Activated naive CD8-positive, alpha-beta T cell treated with anti-CD3 and anti-CD28 coated beads for 36 hours (primary cell): ENCODE measurements around the gene PTPRM. TPM values are rescaled to one million over a fixed set of nuclear protein-coding genes. Genes with fewer than 3 reads are reported as not detected.

ENCODE experiments used
- DNase-seq: peaks from one replicate; pipeline ENCODE4 v3.0.0; 2021
- H3K27ac Mint-ChIP-seq: one replicate; pipeline ENCODE4 v1.8.0; 2022; ENCODE audit warnings: mild to moderate bottlenecking, moderate library complexity, mixed read lengths
- H3K27me3 Mint-ChIP-seq: one replicate; pipeline ENCODE4 v1.8.0; 2022; ENCODE audit warnings: mild to moderate bottlenecking, mixed read lengths
- H3K36me3 Mint-ChIP-seq: one replicate; pipeline ENCODE4 v1.8.0; 2021; ENCODE audit warnings: mild to moderate bottlenecking, mixed read lengths
- H3K4me1 Mint-ChIP-seq: one replicate; pipeline ENCODE4 v1.8.0; 2021; ENCODE audit warnings: mixed read lengths
- H3K4me3 Mint-ChIP-seq: one replicate; pipeline ENCODE4 v1.8.0; 2022; ENCODE audit warnings: mild to moderate bottlenecking, moderate library complexity, mixed read lengths
- H3K9me3 Mint-ChIP-seq: one replicate; pipeline ENCODE4 v1.8.0; 2022; ENCODE audit warnings: mixed read lengths
- total RNA-seq, 2 experiments: library from RNA; stranded (reverse); gene quantifications; one replicate each; pipeline ENCODE4 v1.2.3, GENCODE V29; 2021

The PTPRM gene
- total RNA-seq, 2 experiments from 2014 or later = 0.22 to 0.52 TPM

DNA sequence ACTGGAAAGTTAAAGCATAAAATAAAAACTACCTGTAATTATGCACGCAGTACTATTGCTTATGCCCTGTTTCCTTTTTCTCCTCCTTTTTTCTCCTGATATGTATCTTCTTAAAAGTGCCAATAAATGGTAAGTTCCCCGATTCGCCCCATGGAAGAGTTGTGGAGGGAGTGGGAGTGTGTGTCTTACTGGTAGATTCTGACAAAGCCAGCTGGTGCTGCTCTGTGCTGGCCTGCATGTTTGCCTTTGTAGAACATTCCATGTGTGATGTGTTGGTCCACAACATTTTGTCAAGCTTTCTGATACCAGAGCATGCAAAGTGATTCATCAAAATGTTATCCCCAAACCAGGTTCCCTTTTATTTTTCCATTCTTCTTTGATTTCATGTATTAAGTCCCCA is 685.3 kb downstream of the PTPRM start:
- Mint-ChIP-seq H3K4me3 (no peak overlapping the region), H3K4me1 (no peaks in the 10 kb centered on the region), H3K36me3 (no peaks in the 10 kb centered on the region), H3K27me3 (peaks cover 2% of the 10 kb centered on the region), H3K9me3 (no peaks in the 10 kb centered on the region), H3K27ac (no peak overlapping the region)
- no peak for DNase-seq

DNA sequence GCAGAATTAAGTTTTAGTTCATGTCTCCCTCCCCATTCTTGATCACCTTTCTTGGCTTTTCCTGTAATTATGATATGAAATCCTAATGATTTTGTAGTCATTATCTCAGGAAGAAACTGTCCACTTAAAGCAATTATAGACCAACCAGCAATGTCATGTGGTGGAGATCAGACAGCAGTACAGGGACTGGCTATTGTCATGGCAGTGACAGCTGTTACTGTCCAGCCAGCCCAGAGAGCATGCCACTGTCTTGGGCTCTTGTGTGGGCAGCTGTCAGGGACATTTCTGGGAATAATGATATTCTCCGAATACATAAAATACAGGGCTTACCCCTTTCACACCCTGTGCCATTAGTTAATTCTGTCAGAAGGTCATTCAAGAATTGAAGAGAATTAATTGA is 686.8 kb downstream of the PTPRM start:
- no peaks in the 10 kb centered on the region for H3K9me3 Mint-ChIP-seq
- H3K36me3 Mint-ChIP-seq = no peaks in the 10 kb centered on the region
- H3K27me3 Mint-ChIP-seq = no peaks in the 10 kb centered on the region
- H3K4me1 Mint-ChIP-seq = no peaks in the 10 kb centered on the region
- H3K27ac Mint-ChIP-seq = no peak overlapping the region
- no peak overlapping the region for H3K4me3 Mint-ChIP-seq
- DNase-seq = no peak

DNA sequence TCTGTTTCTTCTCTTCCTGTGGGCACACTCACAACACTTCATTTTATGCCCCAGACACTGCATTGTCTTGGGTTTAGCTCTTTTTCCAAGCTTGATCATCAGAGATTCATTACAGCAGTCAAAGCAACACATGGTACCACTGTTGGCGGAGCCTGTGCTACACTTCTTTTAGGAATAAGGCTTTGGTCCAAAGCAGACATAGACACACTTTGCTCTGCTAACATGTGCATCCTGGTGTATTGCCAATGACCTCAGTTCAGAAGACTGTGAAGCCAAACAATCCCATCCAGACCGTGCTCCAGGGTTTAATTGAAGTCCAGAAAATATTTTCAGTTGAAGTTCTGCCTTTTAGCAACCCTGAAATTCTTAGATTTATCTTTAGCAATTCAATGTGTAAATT is 687.5 kb downstream of the PTPRM start:
- Mint-ChIP-seq H3K27me3 (no peaks in the 10 kb centered on the region), H3K27ac (no peak overlapping the region), H3K9me3 (no peaks in the 10 kb centered on the region), H3K36me3 (no peaks in the 10 kb centered on the region), H3K4me3 (no peak overlapping the region), H3K4me1 (no peaks in the 10 kb centered on the region)
- no peak for DNase-seq

DNA sequence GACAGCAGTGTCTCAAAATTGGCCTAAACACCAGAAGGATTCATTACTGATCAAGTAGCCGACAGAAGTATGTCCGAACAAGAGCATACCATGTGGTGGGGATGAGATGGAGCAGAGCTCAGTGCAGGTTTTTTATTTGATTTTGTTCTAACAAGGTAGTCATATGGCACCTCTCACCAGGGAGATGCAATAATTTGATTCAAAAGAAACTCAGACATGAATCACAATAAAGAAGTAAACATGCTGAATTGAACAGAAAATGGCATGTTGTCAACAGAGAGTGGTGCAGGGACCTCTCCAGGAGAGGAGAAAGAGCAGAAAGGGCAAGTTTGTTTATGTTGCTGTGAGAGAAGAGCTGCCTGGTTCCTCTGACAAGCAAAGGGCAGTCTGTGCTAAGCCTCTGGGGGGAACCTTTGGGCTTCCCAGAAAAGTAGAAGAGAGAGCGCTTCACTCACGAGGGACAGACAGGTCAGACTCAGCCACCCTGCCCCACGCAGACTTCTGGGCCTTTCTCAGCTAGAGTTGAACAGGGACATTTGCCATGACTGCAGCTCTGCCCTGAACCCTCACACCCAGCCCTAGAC is 690.8 kb downstream of the PTPRM start:
- DNase-seq = no peak
- Mint-ChIP-seq H3K36me3 (no peaks in the 10 kb centered on the region), H3K4me1 (no peaks in the 10 kb centered on the region), H3K27me3 (no peaks in the 10 kb centered on the region), H3K4me3 (no peak overlapping the region), H3K27ac (no peak overlapping the region), H3K9me3 (no peaks in the 10 kb centered on the region)

DNA sequence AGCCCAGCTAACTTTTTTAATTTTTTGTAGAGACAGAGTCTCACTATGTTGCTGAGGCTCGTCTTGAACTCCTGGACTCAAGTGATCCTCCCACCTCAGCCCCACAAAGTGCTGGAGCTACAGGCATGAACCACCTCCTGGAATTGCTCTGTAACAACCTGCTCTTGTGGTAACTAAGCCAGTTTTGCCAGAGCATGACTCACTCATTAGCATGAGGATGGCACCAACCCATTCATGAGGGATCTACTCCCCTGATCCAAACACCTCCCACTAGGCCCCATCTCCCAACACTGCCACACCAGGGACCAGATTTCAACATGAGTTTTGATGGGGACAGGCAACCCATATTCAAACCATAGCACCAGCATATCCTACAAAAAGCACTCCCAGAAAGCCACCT is 693.2 kb downstream of the PTPRM start:
- Mint-ChIP-seq H3K36me3 (no peaks in the 10 kb centered on the region), H3K27ac (no peak overlapping the region), H3K27me3 (no peaks in the 10 kb centered on the region), H3K9me3 (no peaks in the 10 kb centered on the region), H3K4me1 (no peaks in the 10 kb centered on the region), H3K4me3 (no peak overlapping the region)
- DNase-seq = no peak

DNA sequence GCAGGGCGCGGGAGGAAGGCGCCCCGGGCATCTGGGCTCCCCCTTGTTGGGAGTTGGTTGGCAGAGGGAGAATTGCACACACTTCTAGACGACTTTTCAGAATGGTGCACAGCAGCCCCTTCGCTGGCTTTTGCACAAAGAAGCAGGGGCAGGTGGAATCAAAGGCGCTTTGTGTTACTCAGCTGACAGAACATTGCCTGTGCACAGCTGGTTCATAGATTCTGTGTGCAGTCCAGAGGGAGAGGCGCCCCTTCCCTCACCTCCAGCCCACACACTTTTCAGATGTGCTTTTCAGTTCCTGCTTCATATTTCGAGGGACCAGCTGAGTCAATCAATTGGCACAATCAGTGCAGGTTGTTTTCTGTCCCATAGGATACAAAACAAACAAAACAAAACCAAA is 693.7 kb downstream of the PTPRM start:
- H3K27ac Mint-ChIP-seq = no peak overlapping the region
- H3K4me1 Mint-ChIP-seq = no peaks in the 10 kb centered on the region
- no peaks in the 10 kb centered on the region for H3K36me3 Mint-ChIP-seq
- H3K4me3 Mint-ChIP-seq = no peak overlapping the region
- H3K9me3 Mint-ChIP-seq = no peaks in the 10 kb centered on the region
- no peak for DNase-seq
- H3K27me3 Mint-ChIP-seq = no peaks in the 10 kb centered on the region

DNA sequence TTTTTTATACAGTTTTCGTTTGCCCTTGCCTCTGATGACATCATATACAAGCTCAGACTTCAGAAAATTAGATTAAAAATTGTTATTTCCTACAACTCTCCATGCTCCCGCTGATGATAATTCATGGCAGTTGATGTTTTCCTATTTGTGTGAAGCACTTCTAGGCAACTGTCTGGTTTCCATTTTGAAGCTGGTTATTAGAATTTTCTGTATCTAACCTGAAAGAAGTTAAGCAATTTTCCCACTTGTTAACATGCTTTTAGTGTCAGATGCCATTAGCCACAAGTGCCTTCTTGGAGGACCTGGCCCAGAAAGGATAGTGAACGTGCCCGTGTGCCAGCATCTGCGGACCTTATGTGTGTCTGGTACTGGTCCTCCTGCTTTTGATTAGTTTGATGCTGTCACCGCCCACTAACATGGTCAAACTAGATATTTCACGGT is 694.6 kb downstream of the PTPRM start:
- no peak for DNase-seq
- Mint-ChIP-seq H3K27me3 (no peaks in the 10 kb centered on the region), H3K9me3 (no peaks in the 10 kb centered on the region), H3K36me3 (no peaks in the 10 kb centered on the region), H3K4me1 (no peaks in the 10 kb centered on the region), H3K4me3 (no peak overlapping the region), H3K27ac (no peak overlapping the region)

DNA sequence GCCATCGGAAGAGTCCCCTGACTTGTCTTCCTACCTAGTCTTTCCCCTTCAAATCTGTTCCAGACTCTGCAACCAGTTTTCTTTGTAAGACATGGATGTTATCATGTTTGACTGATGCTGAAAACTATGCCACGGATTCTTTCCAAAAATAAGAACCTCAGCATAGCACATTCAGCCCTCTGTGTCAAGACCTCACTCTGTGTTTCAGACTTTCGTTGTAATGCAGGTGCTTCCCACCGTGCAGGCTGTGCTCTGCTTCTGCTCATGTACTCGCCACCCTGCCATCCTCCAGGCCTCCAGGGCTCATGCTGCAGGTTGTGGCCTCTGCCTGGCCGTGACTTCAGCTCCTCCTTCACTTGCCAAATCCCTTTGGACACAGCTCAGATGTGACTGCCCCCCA is 695.1 kb downstream of the PTPRM start:
- Mint-ChIP-seq H3K9me3 (no peaks in the 10 kb centered on the region), H3K27me3 (no peaks in the 10 kb centered on the region)

DNA sequence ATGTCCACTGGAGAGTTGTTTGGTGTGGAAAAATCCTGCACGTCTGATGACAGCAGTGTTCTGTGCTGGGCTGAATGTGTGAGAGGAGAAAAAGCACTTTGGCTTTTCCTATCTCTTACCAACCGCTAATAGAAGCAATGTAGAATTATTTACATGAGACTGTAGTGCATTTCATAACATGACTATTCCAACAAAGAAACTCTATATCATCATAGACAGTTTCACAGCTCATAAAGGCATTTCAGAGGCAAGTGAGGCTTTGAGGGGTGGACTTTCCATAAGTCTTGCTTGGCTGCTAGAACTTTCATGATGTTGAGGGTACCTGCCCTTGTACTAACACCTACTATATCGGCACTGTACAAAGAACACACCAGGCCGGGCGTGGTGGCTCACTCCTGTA is 697.0 kb downstream of the PTPRM start:
- Mint-ChIP-seq H3K4me3 (no peak overlapping the region), H3K27ac (no peak overlapping the region), H3K36me3 (no peaks in the 10 kb centered on the region), H3K4me1 (no peaks in the 10 kb centered on the region), H3K9me3 (no peaks in the 10 kb centered on the region), H3K27me3 (no peaks in the 10 kb centered on the region)
- DNase-seq = no peak

More for the DNA sequence above, 695.1 kb downstream of the PTPRM start:
- Mint-ChIP-seq H3K4me3 (no peak overlapping the region), H3K36me3 (no peaks in the 10 kb centered on the region), H3K27ac (no peak overlapping the region), H3K4me1 (no peaks in the 10 kb centered on the region)
- DNase-seq = no peak

DNA sequence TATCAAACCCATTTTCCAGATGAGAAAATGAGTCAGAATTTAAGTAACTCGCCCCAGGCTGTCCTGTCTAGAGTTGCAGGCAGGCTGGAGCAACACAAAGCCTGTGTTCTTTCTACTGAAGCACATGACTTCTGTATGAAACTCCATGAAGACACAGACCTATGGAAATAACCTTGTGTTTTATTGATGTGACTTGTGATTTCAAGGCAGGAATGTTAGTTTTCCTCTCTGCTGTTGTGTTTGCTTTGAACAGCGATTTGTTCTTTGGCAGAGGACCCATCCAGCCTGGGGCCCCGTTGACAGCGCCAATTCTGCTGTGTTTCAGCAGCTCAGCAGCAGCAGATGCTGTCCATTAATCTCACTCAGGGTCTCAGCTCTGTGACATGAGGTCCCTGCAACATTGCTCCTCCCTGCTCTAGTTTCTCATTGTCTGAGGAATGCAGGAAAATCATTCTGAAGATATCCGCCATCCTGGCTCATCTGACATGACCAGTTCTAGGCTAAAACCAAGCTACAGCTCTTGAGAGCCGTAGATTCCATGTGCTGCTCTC is 697.8 kb downstream of the PTPRM start:
- H3K27ac Mint-ChIP-seq = no peak overlapping the region
- no peaks in the 10 kb centered on the region for H3K36me3 Mint-ChIP-seq

DNA sequence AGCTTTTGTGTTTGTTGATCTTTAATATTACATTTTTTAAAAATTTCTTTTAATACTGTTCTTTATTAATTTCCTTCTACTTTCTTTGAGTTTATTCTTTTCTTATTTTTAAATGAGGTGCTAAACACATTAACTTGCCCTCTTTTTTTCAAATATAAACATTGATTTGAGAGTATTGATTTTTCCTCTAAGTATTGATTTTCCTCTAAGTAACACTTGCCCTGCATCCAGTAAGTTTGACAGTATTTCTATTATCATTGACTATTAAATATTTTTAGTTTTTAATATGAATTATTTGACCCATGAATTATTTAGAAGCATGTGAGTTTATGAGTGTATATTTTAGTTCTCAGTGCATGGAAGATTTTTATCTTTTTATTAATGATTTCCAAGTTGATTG is 705.1 kb downstream of the PTPRM start:
- peaks cover 4% of the 10 kb centered on the region for H3K9me3 Mint-ChIP-seq
- no peak for DNase-seq
- H3K4me1 Mint-ChIP-seq = no peaks in the 10 kb centered on the region
- no peak overlapping the region for H3K27ac Mint-ChIP-seq
- no peaks in the 10 kb centered on the region for H3K27me3 Mint-ChIP-seq
- no peaks in the 10 kb centered on the region for H3K36me3 Mint-ChIP-seq
- H3K4me3 Mint-ChIP-seq = no peak overlapping the region

More for the DNA sequence above, 697.8 kb downstream of the PTPRM start:
- no peak for DNase-seq
- Mint-ChIP-seq H3K4me1 (no peaks in the 10 kb centered on the region), H3K9me3 (no peaks in the 10 kb centered on the region), H3K4me3 (no peak overlapping the region), H3K27me3 (no peaks in the 10 kb centered on the region)

DNA sequence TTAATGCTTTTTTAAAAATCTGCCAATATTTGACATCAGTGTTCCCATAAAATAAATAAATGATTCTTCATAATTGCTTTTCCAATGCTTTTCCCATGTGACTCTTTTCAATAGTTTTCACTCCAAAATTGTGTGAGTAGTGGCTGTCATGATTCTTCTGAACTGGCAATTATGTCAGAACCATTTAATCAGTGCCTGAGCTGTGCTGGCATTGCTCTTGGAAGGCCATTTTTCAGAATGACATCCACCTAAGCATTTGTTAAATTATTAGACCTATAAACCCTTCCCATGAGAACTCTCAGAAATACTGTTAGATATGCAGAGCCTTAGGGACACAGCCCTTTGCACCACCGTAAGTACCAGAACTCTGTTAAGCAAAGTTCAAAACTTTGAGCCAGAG is 707.3 kb downstream of the PTPRM start:
- DNase-seq = no peak
- Mint-ChIP-seq H3K27ac (no peak overlapping the region), H3K9me3 (peaks cover 4% of the 10 kb centered on the region), H3K36me3 (no peaks in the 10 kb centered on the region), H3K4me3 (no peak overlapping the region), H3K4me1 (no peaks in the 10 kb centered on the region), H3K27me3 (no peaks in the 10 kb centered on the region)

DNA sequence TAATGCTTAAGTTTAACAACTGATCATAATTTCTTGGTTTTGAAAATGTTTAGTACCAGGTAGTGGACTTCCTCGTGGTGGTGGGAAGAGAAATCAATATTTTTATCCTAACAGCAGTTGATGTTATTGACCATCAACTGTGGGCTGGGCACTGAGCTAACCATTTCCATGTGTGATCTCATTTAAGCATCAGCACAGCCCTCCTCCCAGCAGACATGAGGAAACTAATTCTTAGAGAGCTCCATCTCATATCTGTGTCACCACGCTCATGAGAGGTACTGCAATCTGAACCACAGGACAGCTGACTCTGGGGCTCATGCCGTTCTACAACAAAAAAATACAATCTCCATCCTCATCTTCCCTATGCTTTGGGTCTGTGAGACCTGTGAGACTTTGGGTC is 709.3 kb downstream of the PTPRM start:
- H3K4me1 Mint-ChIP-seq = no peaks in the 10 kb centered on the region
- no peak for DNase-seq
- H3K27ac Mint-ChIP-seq = no peak overlapping the region
- H3K36me3 Mint-ChIP-seq = no peaks in the 10 kb centered on the region
- no peaks in the 10 kb centered on the region for H3K9me3 Mint-ChIP-seq
- no peak overlapping the region for H3K4me3 Mint-ChIP-seq
- no peaks in the 10 kb centered on the region for H3K27me3 Mint-ChIP-seq

DNA sequence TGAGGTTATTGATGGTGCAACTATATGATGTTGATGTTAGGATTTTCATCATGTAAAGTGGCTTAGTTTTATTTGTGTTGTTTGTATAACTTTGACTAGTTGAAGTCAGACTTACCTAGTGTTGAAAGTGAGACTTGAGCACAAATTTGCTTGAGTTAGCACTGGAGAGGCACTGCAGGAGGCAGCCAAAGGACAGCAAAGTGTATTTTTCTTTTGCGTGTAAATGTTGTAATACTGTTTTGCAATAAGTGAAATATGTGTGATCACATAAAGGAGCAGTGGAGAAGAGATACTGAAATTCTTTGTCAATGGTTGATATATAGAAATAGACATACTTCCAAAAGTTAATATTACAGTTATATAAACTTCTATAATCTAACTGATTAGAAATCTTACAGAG is 710.2 kb downstream of the PTPRM start:
- Mint-ChIP-seq H3K27ac (no peak overlapping the region), H3K27me3 (no peaks in the 10 kb centered on the region), H3K4me3 (no peak overlapping the region), H3K4me1 (no peaks in the 10 kb centered on the region), H3K36me3 (no peaks in the 10 kb centered on the region), H3K9me3 (no peaks in the 10 kb centered on the region)
- no peak for DNase-seq

DNA sequence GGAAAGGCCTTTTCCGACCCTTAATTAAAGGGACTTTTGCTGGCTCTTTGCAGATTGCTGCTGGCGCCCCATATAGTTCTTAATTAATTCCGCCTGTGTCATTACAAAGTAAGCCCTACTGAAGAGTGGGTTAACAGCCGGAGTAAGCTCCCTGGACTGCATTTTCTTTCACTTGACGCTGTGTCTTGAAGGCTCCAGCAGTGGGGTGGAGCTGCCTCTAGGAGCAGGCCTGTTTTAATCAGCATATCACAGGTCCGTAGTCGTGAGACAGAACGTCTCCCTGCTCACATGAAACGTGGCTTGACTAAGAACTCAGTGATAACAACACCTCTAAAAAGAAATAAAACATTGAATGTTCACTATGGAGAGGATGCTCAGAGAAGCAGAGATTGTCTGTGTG is 712.2 kb downstream of the PTPRM start:
- Mint-ChIP-seq H3K27ac (no peak overlapping the region), H3K27me3 (no peaks in the 10 kb centered on the region), H3K4me1 (no peaks in the 10 kb centered on the region), H3K9me3 (no peaks in the 10 kb centered on the region), H3K36me3 (no peaks in the 10 kb centered on the region), H3K4me3 (no peak overlapping the region)
- DNase-seq = no peak

DNA sequence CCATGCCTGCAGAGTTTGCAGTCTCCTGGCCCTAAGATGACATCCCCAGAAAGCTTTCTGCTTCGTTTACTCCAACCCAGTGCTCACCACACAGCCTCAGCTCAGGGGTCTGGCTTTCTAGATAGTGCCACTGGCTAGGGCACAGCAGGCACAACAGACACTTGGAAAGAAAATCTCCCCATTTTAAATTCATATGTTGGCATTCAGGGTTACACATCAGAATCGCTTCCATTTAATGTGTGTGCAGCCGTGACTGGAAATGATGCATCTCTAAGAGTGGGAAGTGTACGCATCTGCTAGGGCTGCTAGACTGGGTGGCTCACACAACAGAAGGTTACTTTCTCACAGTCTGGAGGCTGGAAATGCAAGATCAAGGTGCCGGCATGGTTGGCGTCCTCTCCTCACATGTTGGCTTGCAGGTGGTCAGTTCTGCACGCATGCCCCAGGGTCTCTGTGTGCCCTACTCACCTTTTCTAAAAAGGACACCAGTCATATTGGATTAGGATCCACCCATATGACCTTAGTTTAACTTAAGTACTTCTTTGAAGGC is 712.7 kb downstream of the PTPRM start:
- Mint-ChIP-seq H3K9me3 (no peaks in the 10 kb centered on the region), H3K36me3 (no peaks in the 10 kb centered on the region), H3K27me3 (no peaks in the 10 kb centered on the region), H3K27ac (no peak overlapping the region), H3K4me3 (no peak overlapping the region), H3K4me1 (no peaks in the 10 kb centered on the region)
- DNase-seq = no peak
